GM13976 (cell line): ENCODE results near the gene MEST.
A peak's percentile ranks its signal among the peaks of the same experiment; 100 is the strongest.

Experiments used
- DNase-seq: peaks from one replicate; pipeline ENCODE4 v3.0.0; 2012; ENCODE audit warnings: low spot score
- in situ Hi-C: fragments of 300-500 bp; cut with MboI; formaldehyde crosslinking; loops from one replicate; pipeline ENCODE4 v1.12.0; 2022; ENCODE audit warnings: low sequenced_read_pairs, mixed read lengths, inconsistent platforms; ENCODE audit not compliant: unreplicated experiment
- TF ChIP-seq, protein P1 (sequence below): IDR thresholded peaks from 2 replicates; pipeline ENCODE4 v1.5.1; 2012; ENCODE audit warnings: borderline replicate concordance, mild to moderate bottlenecking; ENCODE audit not compliant: insufficient read depth; ENCODE audit errors: extremely low read depth, missing control alignments, control extremely low read depth

Gene MEST

DNA sequence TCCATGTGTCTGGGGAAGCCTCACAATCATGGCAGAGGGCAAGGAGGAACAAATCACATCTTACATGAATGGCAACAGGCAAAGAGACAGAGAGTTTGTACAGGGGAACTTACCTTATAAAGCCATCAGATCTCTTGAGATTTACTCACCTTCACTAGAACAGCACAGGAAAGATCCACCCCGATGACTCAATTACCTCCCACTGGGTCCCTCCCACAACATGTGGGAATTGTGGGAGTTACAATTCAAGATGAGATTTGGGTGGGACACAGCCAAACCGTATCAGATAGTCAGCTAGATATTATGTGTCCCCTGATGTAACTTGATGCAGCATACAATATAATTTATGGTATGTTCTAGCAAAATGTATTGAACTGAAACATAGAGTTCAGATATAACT lies 36.9 kb upstream of the MEST start:
- TF ChIP-seq, protein P1, sequence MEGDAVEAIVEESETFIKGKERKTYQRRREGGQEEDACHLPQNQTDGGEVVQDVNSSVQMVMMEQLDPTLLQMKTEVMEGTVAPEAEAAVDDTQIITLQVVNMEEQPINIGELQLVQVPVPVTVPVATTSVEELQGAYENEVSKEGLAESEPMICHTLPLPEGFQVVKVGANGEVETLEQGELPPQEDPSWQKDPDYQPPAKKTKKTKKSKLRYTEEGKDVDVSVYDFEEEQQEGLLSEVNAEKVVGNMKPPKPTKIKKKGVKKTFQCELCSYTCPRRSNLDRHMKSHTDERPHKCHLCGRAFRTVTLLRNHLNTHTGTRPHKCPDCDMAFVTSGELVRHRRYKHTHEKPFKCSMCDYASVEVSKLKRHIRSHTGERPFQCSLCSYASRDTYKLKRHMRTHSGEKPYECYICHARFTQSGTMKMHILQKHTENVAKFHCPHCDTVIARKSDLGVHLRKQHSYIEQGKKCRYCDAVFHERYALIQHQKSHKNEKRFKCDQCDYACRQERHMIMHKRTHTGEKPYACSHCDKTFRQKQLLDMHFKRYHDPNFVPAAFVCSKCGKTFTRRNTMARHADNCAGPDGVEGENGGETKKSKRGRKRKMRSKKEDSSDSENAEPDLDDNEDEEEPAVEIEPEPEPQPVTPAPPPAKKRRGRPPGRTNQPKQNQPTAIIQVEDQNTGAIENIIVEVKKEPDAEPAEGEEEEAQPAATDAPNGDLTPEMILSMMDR = no peak
- no peak for DNase-seq
- in situ Hi-C loops = no loop called here

DNA sequence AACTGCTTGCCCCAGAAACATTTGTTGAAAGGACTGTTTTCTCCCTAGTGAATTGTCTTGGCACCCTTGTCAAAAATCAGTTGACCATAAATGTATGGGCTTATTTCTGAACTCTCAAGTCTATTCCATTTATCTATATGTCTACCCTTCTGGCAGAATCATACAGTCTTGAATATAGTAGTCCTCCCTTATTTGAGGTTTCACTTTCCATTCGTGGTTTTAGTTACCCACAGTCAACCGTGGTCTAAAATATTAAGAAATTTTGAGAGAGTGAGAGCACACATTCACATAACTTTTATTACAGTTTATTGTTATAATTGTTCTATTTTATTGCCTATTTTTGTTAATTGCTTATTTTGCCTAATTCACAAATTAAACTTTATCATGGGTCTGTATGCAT lies 33.6 kb upstream of the MEST start:
- TF ChIP-seq, protein P1 = no peak
- in situ Hi-C loops = no loop called here
- peak; percentile 41 for DNase-seq

DNA sequence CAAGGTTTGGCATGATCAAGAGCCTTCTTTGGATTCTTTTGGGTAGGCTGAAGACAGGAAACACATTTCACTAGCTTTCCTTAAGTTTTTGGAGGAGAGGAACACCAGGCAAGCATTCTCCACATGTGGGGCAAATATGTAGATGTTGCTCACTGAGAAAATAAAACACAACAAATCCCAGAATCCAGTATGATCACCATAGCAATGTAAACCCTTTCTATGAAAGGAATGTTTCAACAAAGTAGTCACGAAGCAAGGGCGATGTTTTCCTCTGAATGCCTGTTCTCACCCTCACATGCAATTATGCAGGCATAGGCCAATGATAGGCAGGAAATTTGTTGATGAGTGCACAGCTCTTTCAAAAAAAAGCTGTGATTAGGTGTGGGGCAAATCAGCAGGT lies 30.6 kb upstream of the MEST start:
- no peak for DNase-seq
- TF ChIP-seq, protein P1 = no peak
- in situ Hi-C loops = no loop called here

DNA sequence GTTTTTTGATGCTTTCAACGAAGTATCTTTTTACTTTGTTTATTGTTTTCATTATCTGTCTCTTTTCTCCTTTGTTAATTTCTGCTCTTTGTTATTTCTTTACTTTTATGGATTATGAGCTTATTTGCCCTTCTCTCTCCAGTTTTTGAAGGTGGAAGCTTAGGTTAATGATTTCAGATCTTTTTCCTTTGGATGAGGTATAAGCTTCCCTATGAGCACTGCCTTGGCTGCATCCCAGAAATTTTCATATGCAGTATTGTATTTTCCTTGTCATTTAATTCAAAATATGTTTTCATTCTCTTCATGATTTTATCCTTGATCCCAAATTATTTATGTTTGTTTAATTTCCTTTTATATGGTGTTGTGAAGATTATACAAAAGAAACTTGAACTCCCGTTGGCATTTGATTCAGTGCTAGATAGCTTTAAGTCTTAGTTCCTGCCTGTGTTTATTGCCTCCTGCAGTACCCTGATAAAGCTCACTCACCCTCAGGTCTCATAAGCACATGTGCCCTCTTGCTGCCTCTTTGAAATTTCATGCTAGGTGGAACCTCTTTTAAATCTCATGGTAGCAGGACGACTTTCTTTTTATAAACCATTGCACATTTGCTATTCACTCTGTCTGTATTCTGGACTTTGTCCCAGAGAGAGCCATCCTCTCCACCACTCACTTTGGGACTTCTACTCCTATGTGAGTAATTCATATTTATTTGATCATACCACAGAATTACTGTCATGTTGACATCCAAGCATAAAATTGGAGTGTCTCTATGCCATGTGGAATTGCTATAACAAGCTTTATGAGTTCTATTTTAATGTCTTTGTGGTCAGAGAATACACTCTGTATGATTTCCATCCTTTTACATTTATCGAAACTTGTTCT lies 28.1 kb upstream of the MEST start:
- in situ Hi-C loops = no loop called here
- TF ChIP-seq, protein P1 = no peak
- DNase-seq = no peak

DNA sequence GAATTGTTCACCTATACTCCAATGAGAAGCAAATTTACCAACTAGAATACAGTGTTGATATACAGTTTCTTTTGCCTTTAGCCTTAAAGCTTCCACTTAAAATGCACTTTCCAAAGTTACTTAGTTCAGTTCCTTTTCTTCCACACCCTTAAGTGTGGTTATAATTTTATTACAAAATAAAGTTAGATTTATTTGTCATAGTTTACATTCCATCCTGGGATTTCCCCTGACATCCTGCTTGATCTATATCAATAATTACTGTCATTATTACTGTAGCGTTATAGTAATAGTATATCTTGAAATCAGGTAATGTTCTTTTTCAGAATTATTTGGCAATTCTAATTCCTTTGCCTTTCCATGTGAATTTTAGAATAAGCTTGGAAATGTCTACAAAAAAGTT lies 23.3 kb upstream of the MEST start:
- TF ChIP-seq, protein P1 = no peak
- in situ Hi-C loops = no loop called here
- no peak for DNase-seq

DNA sequence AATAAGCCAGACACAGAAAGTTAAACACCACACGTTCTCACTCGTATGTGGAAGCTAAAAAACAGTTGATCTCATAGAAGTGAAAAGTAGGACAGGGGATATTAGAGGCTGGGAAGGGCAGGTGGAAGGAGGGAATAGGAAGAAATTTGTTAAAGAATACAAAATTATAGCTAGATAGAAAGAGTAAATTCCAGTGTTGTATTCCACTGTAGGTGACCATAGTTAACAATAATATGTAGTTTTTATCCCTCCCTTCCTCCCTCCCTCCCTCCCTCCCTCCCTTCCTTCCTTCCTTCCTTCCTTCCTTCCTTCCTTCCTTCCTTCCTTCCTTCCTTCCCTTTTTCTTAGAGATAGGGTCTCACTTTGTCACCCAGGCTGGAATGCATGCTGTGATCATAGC lies 19.9 kb upstream of the MEST start:
- in situ Hi-C loops = no loop called here
- DNase-seq = no peak
- TF ChIP-seq, protein P1 = no peak
